HG03135 (cell line): ENCODE results near the gene ADAMTSL4.
"Not testable (repeated sequence)": the region's sequence is repeated elsewhere in the genome, so short reads cannot be mapped to it uniquely, and the experiment has no call there.

Experiments
- ATAC-seq: cut with Tn5 transposase; IDR thresholded peaks from one replicate; pipeline ENCODE4 v1.9.1; 2021; ENCODE audit warnings: mild to moderate bottlenecking, moderate library complexity; ENCODE audit not compliant: unreplicated experiment

ADAMTSL4 gene

GRCh38 chr1:150581437-150581836, 32.2 kb downstream of the ADAMTSL4 start:
- not testable (repeated sequence) for ATAC-seq

GRCh38 chr1:150581962-150582361, 32.8 kb downstream of the ADAMTSL4 start:
- not testable (repeated sequence) for ATAC-seq

GRCh38 chr1:150582371-150582770, 33.2 kb downstream of the ADAMTSL4 start:
- no peak for ATAC-seq

GRCh38 chr1:150596095-150596892, 47.1 kb downstream of the ADAMTSL4 start:
- ATAC-seq, result no peak

GRCh38 chr1:150596976-150597375, 47.8 kb downstream of the ADAMTSL4 start:
- no peak for ATAC-seq

GRCh38 chr1:150598346-150598745, 49.1 kb downstream of the ADAMTSL4 start:
- not testable (repeated sequence) for ATAC-seq

GRCh38 chr1:150601540-150601939, 52.3 kb downstream of the ADAMTSL4 start:
- ATAC-seq, result no peak

GRCh38 chr1:150602372-150602771, 53.2 kb downstream of the ADAMTSL4 start:
- not testable (repeated sequence) for ATAC-seq

- no peak for ATAC-seq
Measured at GRCh38 chr1:150603711-150604110, 54.5 kb downstream of the ADAMTSL4 start.

GRCh38 chr1:150604226-150604588, 55.0 kb downstream of the ADAMTSL4 start:
- ATAC-seq, result no peak

- ATAC-seq, result not testable (repeated sequence)
Measured at GRCh38 chr1:150605451-150605731, 56.2 kb downstream of the ADAMTSL4 start.

- ATAC-seq, result no peak
Measured at GRCh38 chr1:150606463-150607142, 57.4 kb downstream of the ADAMTSL4 start.

GRCh38 chr1:150609732-150610131, 60.5 kb downstream of the ADAMTSL4 start:
- ATAC-seq, result no peak
